H1 (cell line): Measurements from ENCODE around the gene PLGRKT. TPM values are rescaled to one million over a fixed set of nuclear protein-coding genes. Genes with fewer than 3 reads are reported as not detected.
"Not testable (repeated sequence)": the region's sequence is repeated elsewhere in the genome, so short reads cannot be mapped to it uniquely, and the experiment has no call there.

Experiments
- CTCF ChIA-PET: fragments of 300-600 bp; sonication (Branson Sonifier 250); formaldehyde crosslinking; loops from one replicate; lab custom pipeline; 2021; ENCODE audit not compliant: partially characterized antibody; lab: Charles Lee
- POLR2A ChIA-PET: fragments of 300-600 bp; sonication (Branson Sonifier 250); formaldehyde crosslinking; loops from one replicate; lab custom pipeline; 2021; ENCODE audit warnings: inconsistent platforms; ENCODE audit not compliant: partially characterized antibody; lab: Charles Lee
- DNase-seq, 2 experiments: peaks; one replicate each; pipeline versions ENCODE4 v3.0.0 to v3.0.0-alpha.2; 2010 to 2022; ENCODE audit warnings: low spot score in 2 of 2, low read depth in 1 of 2, mixed read lengths in 1 of 2
- FAIRE-seq: peaks from 2 replicates; lab custom pipeline; 2011; peaks lifted over from hg19 to GRCh38; lab: Jason Lieb, UNC
- H2AFZ ChIP-seq: 2 replicates; pipeline ENCODE4 v1.8.1; 2012; ENCODE audit warnings: low read length, inconsistent platforms
- H2AK5ac ChIP-seq: 2 replicates; pipeline ENCODE4 v1.6.1; 2013; ENCODE audit warnings: low read depth, low read length
- H2BK120ac ChIP-seq: replicated peaks from 2 replicates; pipeline ENCODE3; 2013; ENCODE audit warnings: low read depth, low read length, inconsistent platforms
- H2BK12ac ChIP-seq: 2 replicates; pipeline ENCODE4 v1.6.1; 2013; ENCODE audit warnings: low read depth, low read length
- H2BK15ac ChIP-seq: 2 replicates; pipeline ENCODE4 v1.6.1; 2013; ENCODE audit warnings: low read length
- H2BK20ac ChIP-seq: 2 replicates; pipeline ENCODE4 v1.6.1; 2013; ENCODE audit warnings: low read length
- H2BK5ac ChIP-seq: 2 replicates; pipeline ENCODE4 v1.6.1; 2013; ENCODE audit warnings: low read depth, low read length
- H3K14ac ChIP-seq: 2 replicates; pipeline ENCODE4 v1.6.1; 2013; ENCODE audit warnings: inconsistent platforms; ENCODE audit not compliant: insufficient read length
- H3K18ac ChIP-seq: 2 replicates; pipeline ENCODE4 v1.6.1; 2013; ENCODE audit warnings: low read length; ENCODE audit errors: extremely low read depth
- H3K23ac ChIP-seq: 2 replicates; pipeline ENCODE4 v1.6.1; 2013; ENCODE audit warnings: inconsistent platforms; ENCODE audit not compliant: insufficient read length
- H3K23me2 ChIP-seq: 2 replicates; pipeline ENCODE4 v1.6.1; 2013; ENCODE audit warnings: low read depth, low read length
- H3K27ac ChIP-seq: 2 replicates; pipeline ENCODE4 v1.6.1; 2011; ENCODE audit warnings: low read depth, low read length, inconsistent platforms
- H3K27me3 ChIP-seq, 4 experiments: replicated peaks in 1 of 4; 1 replicate in 1 of 4; 2 replicates in 3 of 4; pipeline versions ENCODE4 v1.6.1 to v1.8.1; 2011 to 2013; ENCODE audit warnings: low read length in 3 of 4, mild to moderate bottlenecking in 3 of 4, inconsistent platforms in 2 of 4, mixed read lengths in 2 of 4, moderate library complexity in 1 of 4; ENCODE audit not compliant: control insufficient read depth in 3 of 4, insufficient read depth in 3 of 4; ENCODE audit errors: extremely low read depth in 1 of 4
- H3K36me3 ChIP-seq, 4 experiments: 2 replicates each; pipeline versions ENCODE4 v1.6.1 to v1.8.1; 2011 to 2013; ENCODE audit warnings: mild to moderate bottlenecking in 4 of 4, low read length in 3 of 4, moderate library complexity in 2 of 4, control low read depth in 1 of 4, inconsistent platforms in 1 of 4; ENCODE audit not compliant: insufficient read depth in 4 of 4, control insufficient read depth in 2 of 4
- H3K4ac ChIP-seq: replicated peaks from 2 replicates; pipeline ENCODE3; 2013; ENCODE audit warnings: low read length, low read depth, mixed read lengths, inconsistent platforms; ENCODE audit not compliant: insufficient read length
- H3K4me1 ChIP-seq, 4 experiments: replicated peaks in 1 of 4; 1 replicate in 1 of 4; 2 replicates in 3 of 4; pipeline versions ENCODE4 v1.6.1 to v1.8.1; 2011 to 2013; ENCODE audit warnings: low read length in 3 of 4, inconsistent platforms in 2 of 4, mixed read lengths in 1 of 4; ENCODE audit not compliant: insufficient read depth in 4 of 4, control insufficient read depth in 3 of 4
- H3K4me2 ChIP-seq, 2 experiments: 2 replicates each; pipeline versions ENCODE4 v1.6.1 to v1.8.1; 2011 to 2013; ENCODE audit warnings: low read depth in 2 of 2, low read length in 2 of 2, control low read depth in 1 of 2, inconsistent platforms in 1 of 2, mild to moderate bottlenecking in 1 of 2; ENCODE audit not compliant: insufficient read depth in 1 of 2
- H3K4me3 ChIP-seq, 4 experiments: fragments of 200-600, 300-600 bp in 1 of 4; sonication (generic), shearing (Covaris generic), sonication (Bioruptor Twin) in 1 of 4; 2 replicates each; pipeline versions ENCODE4 v1.5.1 to v1.8.1; 2011 to 2016; ENCODE audit warnings: low read length in 4 of 4, low read depth in 3 of 4, control low read depth in 2 of 4, inconsistent platforms in 2 of 4, mild to moderate bottlenecking in 2 of 4, mixed read lengths in 1 of 4, moderate library complexity in 1 of 4; ENCODE audit not compliant: insufficient read depth in 2 of 4; ENCODE audit errors: extremely low read depth in 1 of 4
- H3K56ac ChIP-seq: replicated peaks from 2 replicates; pipeline ENCODE3; 2013; ENCODE audit warnings: low read depth, mild to moderate bottlenecking, mixed read lengths, low read length, inconsistent platforms; ENCODE audit not compliant: insufficient read length
- H3K79me1 ChIP-seq: 2 replicates; pipeline ENCODE4 v1.6.1; 2013; ENCODE audit warnings: low read depth, low read length, control low read depth
- H3K79me2 ChIP-seq, 2 experiments: 2 replicates each; pipeline versions ENCODE4 v1.6.1 to v1.8.1; 2012 to 2013; ENCODE audit warnings: low read length in 2 of 2, mild to moderate bottlenecking in 2 of 2, inconsistent platforms in 1 of 2; ENCODE audit not compliant: insufficient read depth in 2 of 2, control insufficient read depth in 1 of 2
- H3K9ac ChIP-seq, 4 experiments: replicated peaks in 1 of 4; 1 replicate in 1 of 4; 2 replicates in 3 of 4; pipeline versions ENCODE4 v1.6.1 to v1.8.1; 2011 to 2013; ENCODE audit warnings: low read depth in 3 of 4, low read length in 3 of 4, control low read depth in 2 of 4, mild to moderate bottlenecking in 2 of 4, moderate library complexity in 2 of 4, inconsistent platforms in 1 of 4; ENCODE audit errors: extremely low read depth in 1 of 4
- H3K9me3 ChIP-seq, 2 experiments: 2 replicates each; pipeline versions ENCODE4 v1.6.1 to v1.8.1; 2012 to 2013; ENCODE audit warnings: mild to moderate bottlenecking in 2 of 2, moderate library complexity in 2 of 2, control low read depth in 1 of 2, inconsistent platforms in 1 of 2, low read depth in 1 of 2, low read length in 1 of 2, mixed read lengths in 1 of 2; ENCODE audit not compliant: insufficient read depth in 2 of 2
- H4K20me1 ChIP-seq, 2 experiments: replicated peaks in 1 of 2; 2 replicates each; pipeline versions ENCODE3 to v1.8.1; 2011 to 2013; ENCODE audit warnings: inconsistent platforms in 2 of 2, low read length in 2 of 2, mild to moderate bottlenecking in 1 of 2; ENCODE audit not compliant: insufficient read depth in 2 of 2, control insufficient read depth in 1 of 2
- H4K5ac ChIP-seq: 2 replicates; pipeline ENCODE4 v1.6.1; 2013; ENCODE audit warnings: low read length, low read depth, mixed read lengths, inconsistent platforms; ENCODE audit not compliant: insufficient read length
- H4K8ac ChIP-seq: 2 replicates; pipeline ENCODE4 v1.8.0; 2013; ENCODE audit warnings: mild to moderate bottlenecking, moderate library complexity, low read length, inconsistent platforms; ENCODE audit not compliant: insufficient read depth; ENCODE audit errors: extremely low read depth
- H4K91ac ChIP-seq: replicated peaks from 2 replicates; pipeline ENCODE3; 2013; ENCODE audit warnings: low read length, mixed read lengths, inconsistent platforms; ENCODE audit not compliant: insufficient read length
- WGBS, 2 experiments: shearing (Covaris generic) in 1 of 2; methylation state at CpG; one replicate each; pipeline versions ENCODE4 v1.1.6 to v1.1.7; 2013 to 2015; ENCODE audit warnings: low lambda C conversion rate in 2 of 2, mixed read lengths in 2 of 2, inconsistent platforms in 1 of 2, low coverage in 1 of 2, missing lambda C conversion rate in 1 of 2; ENCODE audit not compliant: insufficient replicate concordance in 2 of 2, insufficient coverage in 1 of 2, insufficient read length in 1 of 2; ENCODE audit errors: extremely low coverage in 1 of 2, missing lambda C conversion rate in 1 of 2; 5-methylcytosine and 5-hydroxymethylcytosine counted together
- polyA plus RNA-seq, 7 experiments: library from polyadenylated mRNA; depleted of rRNA in 3 of 7; stranded (reverse) in 5 of 7; unstranded in 2 of 7; fragments of >200 nt in 5 of 7; fragments of 200-250 nt in 2 of 7; gene quantifications; 1 replicate in 5 of 7; 2 replicates in 1 of 7; 4 replicates in 1 of 7; pipeline versions ENCODE4 v1.2.1 to v1.2.3, GENCODE V29; 2011 to 2013; ENCODE audit warnings: missing spikeins in 2 of 7, mixed read lengths in 2 of 7
- total RNA-seq: library from RNA; stranded (reverse); fragmentation: NEBNext Ultra II Directional; extraction: Animal tissue kit (Norgen Biotek cat#: 25700); gene quantifications from 2 replicates; pipeline ENCODE4 v1.2.1, GENCODE V29; 2021

Gene PLGRKT
- total and polyA plus RNA-seq, 2 of the 8 experiments (the other 6 are each of a cell fraction or from before 2014, with no cell fraction given): 5.4 to 15.7 TPM

DNA sequence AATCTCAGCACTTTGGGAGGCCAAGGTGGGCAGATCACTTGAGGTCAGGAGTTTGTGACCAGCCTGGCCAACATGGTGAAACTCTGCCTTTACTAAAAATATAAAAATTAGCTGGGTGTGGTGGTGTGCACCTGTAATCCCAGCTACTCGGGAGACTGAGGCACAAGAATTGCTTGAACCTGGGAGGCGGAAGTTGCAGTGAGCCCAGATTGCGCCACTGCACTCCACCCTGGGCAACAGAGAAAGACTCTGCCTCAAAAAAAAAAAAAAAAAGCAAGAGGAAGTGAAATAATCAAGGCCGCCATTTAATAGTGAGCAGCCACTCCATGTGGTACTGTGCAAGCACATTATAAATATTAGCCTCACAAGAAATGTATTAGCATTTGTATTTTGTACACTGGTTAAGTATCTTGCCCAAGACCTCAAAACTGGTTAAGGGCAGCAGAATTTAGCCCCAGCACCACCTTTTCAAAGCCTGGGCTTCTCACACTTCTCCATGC is 27.2 kb upstream of the PLGRKT start:
- H4K91ac ChIP-seq, H3K79me1 ChIP-seq, H3K27ac ChIP-seq, H2BK120ac ChIP-seq, H3K56ac ChIP-seq, H2AFZ ChIP-seq, H3K23ac ChIP-seq, H4K8ac ChIP-seq, H2AK5ac ChIP-seq, H2BK15ac ChIP-seq, H3K27me3 ChIP-seq, H2BK5ac ChIP-seq, H3K18ac ChIP-seq, DNase-seq, H3K4ac ChIP-seq, H3K79me2 ChIP-seq, H4K20me1 ChIP-seq, POLR2A ChIA-PET, H3K4me1 ChIP-seq, H3K9me3 ChIP-seq, H3K4me3 ChIP-seq, H3K4me2 ChIP-seq, H4K5ac ChIP-seq, H2BK20ac ChIP-seq, FAIRE-seq, H3K14ac ChIP-seq, H3K23me2 ChIP-seq, H3K36me3 ChIP-seq, H2BK12ac ChIP-seq, H3K9ac ChIP-seq: not testable (repeated sequence)
- WGBS, 2 experiments: 93% methylated on average over 3 of the region's 4 CpGs; no CpG with 5 or more reads in 1 of the 2 experiments
- CTCF ChIA-PET: interaction anchor here (0.9 to 2.3 kb wide), 4 partner anchors 9 to 136 kb away, joined by 3 to 8 read pairs (median 5); partner anchors contain the start of gene CD274
